GM19397 (cell line): ENCODE measurements around the gene PTTG1.

Experiments used
- ATAC-seq: cut with Tn5 transposase; IDR thresholded peaks from one replicate; pipeline ENCODE4 v1.9.1; 2021; ENCODE audit warnings: mild to moderate bottlenecking, moderate library complexity; ENCODE audit not compliant: unreplicated experiment

PTTG1 gene

GRCh38 chr5:160452795-160453194 is 31.1 kb downstream of the PTTG1 start:
- ATAC-seq, result no peak

GRCh38 chr5:160453751-160454150 is 32.1 kb downstream of the PTTG1 start:
- no peak for ATAC-seq

- no peak for ATAC-seq
Measured at GRCh38 chr5:160455600-160455999, 33.9 kb downstream of the PTTG1 start.

- ATAC-seq, result no peak
Measured at GRCh38 chr5:160456480-160457177, 35.0 kb downstream of the PTTG1 start.

- no peak for ATAC-seq
Measured at GRCh38 chr5:160457252-160457651, 35.6 kb downstream of the PTTG1 start.

- peak; percentile 64 for ATAC-seq
Measured at GRCh38 chr5:160458806-160459800, 37.4 kb downstream of the PTTG1 start.

GRCh38 chr5:160460377-160461049 is 38.9 kb downstream of the PTTG1 start:
- ATAC-seq, result no peak

- no peak for ATAC-seq
Measured at GRCh38 chr5:160461378-160461777, 39.7 kb downstream of the PTTG1 start.

- ATAC-seq, result no peak
Measured at GRCh38 chr5:160462167-160462566, 40.5 kb downstream of the PTTG1 start.

- ATAC-seq, result no peak
Measured at GRCh38 chr5:160463227-160463626, 41.6 kb downstream of the PTTG1 start.

GRCh38 chr5:160463740-160464465 is 42.2 kb downstream of the PTTG1 start:
- no peak for ATAC-seq

- no peak for ATAC-seq
Measured at GRCh38 chr5:160464466-160464797, 42.8 kb downstream of the PTTG1 start.

GRCh38 chr5:160466116-160466515 is 44.5 kb downstream of the PTTG1 start:
- no peak for ATAC-seq

GRCh38 chr5:160466889-160467554 is 45.4 kb downstream of the PTTG1 start:
- ATAC-seq, result no peak

- peak; percentile 94 for ATAC-seq
Measured at GRCh38 chr5:160467555-160468362, 46.1 kb downstream of the PTTG1 start.

- ATAC-seq, result no peak
Measured at GRCh38 chr5:160468363-160468975, 46.8 kb downstream of the PTTG1 start.

- ATAC-seq, result no peak
Measured at GRCh38 chr5:160469156-160470144, 47.8 kb downstream of the PTTG1 start.
